Activated gamma-delta T cell treated with Interleukin-2 at 50 U/mL for 16 hours (primary cell): ENCODE measurements around the gene KLHL17.
"Not testable (repeated sequence)": the region's sequence is repeated elsewhere in the genome, so short reads cannot be mapped to it uniquely, and the experiment has no call there.

Experiments
- DNase-seq: peaks from one replicate; pipeline ENCODE4 v3.0.0-alpha.2; 2020

The KLHL17 gene

DNA sequence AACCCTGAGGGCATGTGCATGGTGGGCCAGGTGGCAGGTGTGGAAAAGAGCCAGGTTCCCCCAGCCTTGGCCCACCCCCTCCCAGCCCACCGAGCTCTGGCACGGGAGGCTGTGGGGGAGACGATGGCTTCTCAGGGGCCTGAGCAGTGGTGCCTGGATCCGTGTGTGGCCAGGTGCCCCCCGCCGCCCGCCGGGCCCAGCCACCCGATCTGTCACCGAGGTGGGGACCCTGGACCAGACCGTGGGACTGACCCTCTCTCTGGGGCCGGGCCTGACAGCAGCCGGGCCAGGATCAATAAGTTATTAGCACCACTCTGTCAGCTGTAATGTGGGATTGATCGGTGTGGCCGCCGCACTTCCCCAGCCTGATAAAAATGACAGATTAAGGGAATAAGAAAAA is 22.9 kb upstream of the KLHL17 start:
- DNase-seq, result no peak

DNA sequence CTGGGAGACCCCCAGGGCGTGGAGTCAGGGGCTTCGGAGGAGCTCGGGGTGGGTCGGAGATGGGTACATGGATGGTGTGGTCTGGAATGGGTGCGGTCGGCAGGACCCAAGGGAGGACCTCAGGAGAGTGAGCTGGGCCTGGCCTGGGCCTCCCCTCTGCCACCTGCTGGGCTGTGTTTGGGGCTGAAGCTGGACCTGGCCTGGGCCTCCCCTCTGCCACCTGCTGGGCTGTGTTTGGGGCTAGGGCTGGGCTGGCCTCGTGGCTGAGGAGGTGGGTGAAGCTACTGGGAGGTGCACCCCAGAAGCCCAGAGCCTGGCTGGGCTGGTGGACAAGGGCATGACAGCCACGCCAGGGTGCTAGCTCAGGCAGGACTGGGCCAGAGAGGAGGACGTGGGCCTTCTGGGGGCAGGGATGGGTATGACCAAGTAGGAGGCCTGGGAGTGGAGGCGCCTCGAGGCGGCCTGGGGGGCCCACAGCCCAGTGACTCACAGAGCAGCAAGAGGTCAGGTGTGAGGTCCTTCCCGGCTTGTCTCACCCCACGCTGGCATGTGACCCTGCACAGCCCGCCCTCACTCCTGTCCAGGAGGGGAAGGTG is 22.2 kb upstream of the KLHL17 start:
- DNase-seq, result no peak

DNA sequence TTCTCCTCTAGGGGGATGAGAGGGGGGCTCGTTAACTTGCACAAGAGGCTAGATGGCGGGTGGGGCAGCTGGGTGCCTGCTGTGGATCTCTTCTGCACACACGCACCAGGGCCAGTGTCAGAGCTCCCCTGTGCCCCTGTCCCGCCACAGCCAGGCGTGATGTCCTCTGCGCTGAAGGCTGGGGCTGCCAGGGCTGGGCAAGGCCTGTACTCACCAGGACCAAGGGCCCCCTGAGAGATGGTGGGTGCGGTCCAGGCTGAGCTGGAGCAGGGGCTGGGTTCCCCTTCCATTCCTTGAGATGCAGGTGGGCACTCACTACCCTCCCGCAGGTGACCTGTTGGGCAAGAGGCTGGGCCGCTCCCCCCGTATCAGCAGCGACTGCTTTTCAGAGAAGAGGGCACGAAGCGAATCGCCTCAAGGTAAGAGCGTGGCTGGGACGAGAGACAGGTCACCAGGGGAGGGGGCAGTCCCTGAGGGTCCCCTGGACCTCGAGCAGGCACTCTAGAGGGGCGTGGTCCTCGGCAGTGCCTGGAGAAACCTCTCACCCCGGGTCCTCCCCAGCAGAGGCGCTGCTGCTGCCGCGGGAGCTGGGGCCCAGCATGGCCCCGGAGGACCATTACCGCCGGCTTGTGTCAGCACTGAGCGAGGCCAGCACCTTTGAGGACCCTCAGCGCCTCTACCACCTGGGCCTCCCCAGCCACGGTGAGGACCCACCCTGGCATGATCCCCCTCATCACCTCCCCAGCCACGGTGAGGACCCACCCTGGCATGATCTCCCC is 21.5 kb upstream of the KLHL17 start:
- no peak for DNase-seq

DNA sequence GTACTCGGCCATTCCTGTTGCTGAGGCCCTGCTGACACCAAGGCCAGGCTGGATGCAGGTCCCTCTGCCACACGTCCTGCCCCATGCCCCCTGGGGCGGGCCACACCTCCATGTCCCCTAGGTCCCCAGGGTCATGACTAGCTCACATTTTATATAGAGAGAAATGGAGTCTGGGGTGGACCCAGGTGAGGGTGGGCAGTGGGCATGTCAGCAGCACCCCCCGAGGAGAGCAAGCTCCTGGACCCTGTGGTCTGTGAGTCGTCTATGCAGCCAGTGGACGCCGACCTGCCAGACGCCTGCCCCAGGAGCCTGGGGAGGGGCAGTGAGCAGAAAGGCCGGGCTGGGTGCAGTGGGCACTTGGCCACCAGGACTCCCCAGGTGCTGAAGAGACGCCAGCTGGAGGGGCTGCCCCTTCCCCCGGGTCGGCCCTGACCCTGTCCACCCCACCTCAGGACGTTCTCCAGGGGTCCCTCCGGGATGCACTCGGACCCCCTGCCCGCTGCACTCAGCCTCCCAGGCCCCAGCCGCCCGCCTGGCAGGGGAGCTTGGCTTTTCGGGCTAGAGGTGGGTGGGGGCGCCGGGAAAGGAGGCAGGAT is 20.8 kb upstream of the KLHL17 start:
- no peak for DNase-seq

DNA sequence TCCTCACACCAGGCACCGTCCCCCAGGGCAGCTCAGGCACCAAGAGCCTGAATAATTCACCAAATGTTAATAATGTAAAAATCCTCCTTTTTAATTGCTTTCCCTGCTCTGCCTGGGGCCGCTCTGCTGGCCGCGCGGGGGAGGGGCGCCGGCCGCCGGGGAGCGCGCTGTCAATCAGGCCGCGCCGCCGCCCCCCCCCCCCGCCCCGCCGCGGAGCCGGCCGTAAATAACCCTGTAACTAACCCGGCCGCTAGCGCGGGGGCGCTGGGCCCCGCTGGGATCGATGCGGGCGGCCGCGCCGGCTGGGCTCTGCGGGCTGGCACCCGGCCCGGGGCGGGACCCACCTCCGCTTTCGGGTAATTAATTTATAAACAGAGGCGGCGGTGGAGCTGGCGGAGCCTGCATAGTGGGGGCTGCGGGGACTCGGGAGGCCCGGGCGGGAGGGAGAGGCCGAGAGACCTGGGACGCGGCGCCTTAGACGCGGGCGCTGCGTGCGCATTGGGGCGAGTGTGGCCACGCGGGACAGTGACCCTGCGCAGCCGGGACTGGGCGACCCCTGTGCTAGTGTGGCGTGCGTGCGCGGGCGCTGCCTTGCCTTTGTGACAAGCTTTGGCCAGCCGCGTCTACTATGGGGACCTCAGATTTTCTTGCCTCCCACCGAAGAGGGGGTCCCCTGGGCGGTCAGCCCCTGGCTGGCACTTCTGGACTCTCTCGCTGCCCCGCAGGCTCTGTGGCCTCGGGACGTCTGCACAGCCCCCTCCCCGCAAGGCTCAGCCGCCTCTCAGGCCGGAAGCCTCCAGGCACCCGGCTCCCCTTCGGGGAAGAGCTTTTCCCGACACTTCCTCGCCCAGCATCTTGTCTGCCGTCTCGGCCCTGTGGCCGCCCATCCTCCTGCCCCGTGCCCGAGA is 20.0 kb upstream of the KLHL17 start:
- DNase-seq, result no peak

DNA sequence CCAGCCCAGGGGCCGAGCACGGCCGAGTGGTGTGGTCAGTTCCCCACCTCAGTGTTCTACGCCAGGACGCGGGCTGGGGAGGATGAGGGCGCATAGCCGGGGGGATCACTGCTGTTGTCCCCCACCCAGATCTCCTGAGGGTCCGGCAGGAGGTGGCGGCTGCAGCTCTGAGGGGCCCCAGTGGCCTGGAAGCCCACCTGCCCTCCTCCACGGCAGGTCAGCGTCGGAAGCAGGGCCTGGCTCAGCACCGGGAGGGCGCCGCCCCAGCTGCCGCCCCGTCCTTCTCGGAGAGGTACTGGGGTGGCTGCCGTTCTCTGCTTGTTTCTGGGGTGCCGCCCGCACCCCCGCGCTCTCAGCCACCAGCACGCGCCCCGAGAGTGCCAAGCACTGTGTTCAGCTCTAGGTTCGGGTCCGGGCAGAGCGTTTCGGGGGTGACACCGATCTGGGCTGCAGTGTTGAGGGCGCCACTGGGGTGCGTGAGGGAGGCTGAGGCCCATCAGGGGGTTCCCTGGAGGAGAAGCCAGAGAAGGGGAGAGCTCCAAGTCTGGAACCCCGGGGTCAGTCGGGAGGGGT is 19.3 kb upstream of the KLHL17 start:
- DNase-seq, result no peak

DNA sequence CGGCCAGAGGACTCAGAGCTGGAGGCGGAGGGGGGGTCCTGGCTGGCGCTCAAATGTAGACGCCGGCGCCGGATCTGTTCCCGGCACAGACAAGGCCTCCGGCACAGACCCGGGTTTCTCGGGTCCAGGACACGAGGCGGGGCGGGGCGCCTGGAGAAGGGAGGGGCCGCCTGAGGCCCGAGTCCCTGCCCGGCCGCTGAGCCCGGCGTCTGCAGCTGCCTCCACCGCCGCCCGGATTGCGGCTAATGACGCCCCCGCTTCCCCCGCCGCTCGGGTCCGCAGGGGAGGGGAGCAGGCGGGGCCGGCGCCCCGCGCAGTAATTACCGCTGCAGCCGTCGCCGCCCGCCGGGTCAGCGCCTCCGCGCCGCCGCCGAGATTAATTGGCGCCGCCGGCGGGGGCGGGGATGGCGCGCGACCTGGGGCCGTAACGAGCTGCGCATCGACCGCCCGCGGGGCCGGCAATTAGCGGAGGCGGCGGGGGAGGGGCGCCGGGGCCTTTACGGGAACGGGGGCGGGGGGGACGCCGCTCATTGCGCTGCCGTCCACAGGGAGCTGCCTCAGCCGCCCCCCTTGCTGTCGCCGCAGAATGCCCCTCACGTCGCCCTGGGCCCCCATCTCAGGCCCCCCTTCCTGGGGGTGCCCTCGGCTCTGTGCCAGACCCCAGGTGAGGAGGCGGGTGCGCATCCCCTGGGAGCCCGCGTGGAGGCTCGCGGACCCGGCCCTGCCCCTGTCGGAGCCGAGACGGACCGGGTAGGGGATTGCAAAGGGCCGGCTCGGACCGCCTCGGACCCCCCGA is 18.6 kb upstream of the KLHL17 start:
- DNase-seq, result no peak

DNA sequence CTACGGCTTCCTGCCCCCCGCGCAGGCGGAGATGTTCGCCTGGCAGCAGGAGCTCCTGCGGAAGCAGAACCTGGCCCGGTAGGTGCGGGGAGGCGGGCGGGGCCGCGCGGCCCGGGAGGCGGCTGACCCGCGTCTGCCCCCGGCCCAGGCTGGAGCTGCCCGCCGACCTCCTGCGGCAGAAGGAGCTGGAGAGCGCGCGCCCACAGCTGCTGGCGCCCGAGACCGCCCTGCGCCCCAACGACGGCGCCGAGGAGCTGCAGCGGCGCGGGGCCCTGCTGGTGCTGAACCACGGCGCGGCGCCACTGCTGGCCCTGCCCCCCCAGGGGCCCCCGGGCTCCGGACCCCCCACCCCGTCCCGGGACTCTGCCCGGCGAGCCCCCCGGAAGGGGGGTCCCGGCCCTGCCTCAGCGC is 18.0 kb upstream of the KLHL17 start:
- DNase-seq, result no peak

DNA sequence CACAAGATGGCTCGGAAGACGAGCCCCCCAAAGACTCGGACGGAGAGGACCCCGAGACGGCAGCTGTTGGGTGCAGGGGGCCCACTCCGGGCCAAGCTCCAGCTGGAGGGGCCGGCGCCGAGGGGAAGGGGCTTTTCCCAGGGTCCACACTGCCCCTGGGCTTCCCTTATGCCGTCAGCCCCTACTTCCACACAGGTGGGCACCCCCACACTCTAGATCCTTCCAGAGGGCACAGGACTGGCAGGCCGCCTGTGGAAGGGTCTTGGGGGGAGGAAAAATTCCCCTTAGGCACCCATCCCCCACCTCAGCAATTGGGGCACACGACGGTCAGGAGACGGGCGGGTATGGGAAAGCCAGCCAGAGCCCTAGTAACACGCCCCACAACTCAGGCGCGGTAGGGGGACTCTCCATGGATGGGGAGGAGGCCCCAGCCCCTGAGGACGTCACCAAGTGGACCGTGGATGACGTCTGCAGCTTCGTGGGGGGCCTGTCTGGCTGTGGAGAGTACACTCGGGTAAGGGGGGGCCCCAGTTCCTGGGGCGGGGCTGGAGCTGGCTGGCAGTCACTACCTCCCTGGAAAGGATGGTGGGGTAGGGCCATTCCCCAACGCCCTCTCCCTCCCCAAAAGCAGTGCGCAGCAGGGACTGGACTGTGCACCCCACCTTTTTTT is 17.4 kb upstream of the KLHL17 start:
- DNase-seq, result no peak

DNA sequence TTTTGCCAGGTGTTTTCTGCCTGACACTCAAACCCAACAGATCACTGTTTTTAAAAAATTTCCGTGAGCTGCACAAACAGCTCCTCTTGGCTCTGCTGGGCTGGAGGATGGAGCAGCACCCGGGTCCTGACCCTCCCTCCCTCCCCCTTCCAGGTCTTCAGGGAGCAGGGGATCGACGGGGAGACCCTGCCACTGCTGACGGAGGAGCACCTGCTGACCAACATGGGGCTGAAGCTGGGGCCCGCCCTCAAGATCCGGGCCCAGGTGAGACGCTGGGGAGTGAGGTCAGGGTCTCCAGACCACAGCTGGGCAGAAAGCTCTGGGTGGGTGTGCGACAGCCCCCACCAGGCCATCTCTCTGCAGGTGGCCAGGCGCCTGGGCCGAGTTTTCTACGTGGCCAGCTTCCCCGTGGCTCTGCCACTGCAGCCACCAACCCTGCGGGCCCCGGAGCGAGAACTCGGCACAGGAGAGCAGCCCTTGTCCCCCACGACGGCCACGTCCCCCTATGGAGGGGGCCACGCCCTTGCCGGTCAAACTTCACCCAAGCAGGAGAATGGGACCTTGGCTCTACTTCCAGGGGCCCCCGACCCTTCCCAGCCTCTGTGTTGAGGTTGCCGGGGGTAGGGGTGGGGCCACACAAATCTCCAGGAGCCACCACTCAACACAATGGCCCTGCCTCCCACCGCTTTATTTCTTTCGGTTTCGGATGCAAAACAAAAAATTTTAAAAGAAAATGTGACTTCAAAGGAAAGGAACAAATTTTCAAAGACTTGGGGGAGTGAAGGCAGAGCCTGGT is 16.6 kb upstream of the KLHL17 start:
- DNase-seq, result no peak

DNA sequence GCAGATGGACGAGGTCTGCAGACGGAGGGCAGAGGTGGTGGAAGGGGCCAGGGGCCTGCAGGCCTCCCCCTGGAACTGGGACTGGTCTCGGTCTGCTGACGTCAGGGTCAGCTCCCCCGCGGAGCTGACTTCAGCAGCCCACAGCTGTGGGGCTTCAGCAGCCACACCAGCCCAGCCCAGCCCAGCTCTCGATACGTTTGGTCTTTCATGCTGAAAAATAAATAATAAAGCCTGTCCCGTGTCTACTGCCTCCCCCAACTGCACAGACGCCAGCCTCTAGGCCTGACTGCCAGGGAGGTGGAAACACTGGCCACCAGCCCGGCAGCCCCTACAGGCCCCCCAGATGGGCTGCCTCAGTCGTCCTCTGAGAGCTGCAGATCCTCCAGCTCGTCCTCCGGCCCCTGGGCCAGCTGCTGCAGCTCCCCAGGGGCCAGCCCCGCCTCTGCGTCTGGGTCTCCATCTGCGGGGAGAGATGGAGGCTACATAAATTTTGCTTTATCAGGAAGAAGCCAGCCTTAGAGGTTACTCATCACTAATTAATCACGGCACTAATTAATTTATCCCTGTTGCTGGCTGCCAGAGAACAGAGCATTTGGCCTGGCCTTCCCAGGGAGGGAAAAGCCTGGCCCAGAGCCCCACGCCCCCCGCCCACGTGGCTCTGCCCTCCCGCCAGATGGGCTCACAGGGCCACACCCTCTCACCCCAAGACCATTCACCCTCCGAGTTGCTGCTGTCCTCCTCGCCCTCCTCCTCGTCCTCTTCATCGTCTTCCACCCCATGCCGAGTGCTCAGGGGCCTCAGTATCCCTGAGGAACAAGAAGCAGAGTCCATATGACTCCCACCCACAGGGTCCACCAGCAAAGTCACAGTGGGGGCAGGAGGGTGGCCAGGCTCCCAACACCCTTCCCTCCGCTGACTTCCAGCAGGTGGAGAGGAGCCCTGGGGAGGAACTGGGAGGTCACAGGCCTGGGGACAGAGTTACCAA is 15.8 kb upstream of the KLHL17 start:
- DNase-seq, result no peak

DNA sequence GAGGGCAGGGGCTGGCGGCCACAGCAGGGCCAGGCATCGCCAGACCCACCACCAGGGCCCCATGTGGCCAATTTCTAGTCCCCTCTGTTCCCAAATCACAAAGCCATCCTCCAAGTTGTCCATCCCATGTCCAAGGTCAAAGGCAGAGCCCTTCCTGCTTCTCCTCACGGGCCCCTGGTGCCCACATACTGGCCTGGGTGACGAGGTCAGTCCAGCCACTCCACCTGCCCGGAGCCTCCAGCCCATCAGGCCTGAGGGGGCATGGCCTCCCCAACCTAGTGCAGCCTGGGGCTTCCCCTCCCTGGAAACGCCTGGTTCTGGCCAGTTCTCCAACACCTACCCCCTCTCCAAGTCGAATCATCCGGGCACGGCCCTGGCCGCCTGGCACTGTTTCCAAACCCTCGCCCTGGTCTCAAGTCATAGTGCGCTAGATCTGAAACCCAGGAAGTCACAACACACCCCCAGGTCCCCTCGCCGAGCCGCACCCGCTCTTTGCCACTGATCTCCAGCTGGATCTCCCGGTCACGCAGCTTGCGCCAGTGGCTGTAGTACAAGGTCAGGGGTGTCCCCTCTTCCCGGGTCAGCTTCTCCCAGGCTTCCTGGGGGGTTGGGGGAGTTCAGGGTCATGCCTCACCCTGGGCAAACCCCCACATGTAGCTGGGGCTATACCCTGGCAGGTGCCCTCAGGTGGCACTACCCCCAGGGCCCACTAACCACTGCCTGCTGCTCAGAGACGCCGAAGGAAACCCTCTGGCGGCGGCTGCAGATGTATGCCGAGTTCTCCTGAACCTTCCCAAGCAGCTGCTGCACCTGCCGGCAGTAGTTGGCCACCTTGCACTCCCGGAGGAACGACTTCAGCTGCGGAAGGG is 14.5 kb upstream of the KLHL17 start:
- DNase-seq, result no peak

DNA sequence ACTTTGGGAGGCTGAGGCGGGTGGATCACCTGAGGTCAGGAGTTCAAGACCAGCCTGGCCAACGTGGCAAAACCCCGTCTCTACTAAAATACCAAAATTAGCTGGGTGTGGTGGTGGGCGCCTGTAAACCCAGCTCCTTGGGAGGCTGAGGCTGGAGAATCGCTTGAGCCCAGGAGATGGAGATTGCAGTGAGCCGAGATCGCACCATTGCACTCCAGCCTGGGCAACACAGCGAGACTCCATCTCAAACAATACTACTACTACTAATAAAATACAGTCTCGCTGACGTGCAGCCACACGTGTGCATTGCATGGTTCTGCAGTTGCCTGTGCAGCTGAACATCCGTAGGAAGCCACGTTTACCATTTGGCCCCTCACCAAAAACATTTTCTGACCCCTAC is 13.6 kb upstream of the KLHL17 start:
- DNase-seq, result not testable (repeated sequence)

DNA sequence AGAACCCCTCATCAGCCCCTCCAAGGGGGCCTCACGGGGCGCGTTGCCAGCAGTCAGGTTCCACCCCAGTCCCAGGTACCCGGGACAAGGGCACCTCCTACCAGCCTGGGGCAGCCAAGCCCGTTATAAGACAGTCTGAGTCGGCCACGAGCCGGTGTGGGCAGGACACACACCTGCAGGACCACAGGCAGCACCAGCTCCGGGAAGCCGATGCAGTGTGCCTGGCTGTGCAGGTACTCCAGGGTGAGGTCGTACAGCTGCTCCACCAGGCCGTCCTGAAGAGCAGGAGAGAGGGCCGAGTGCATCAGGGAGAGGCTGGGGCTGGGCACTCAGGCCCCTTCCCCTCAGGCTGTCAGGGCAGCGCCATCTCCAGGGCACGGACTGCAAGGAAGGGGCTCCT is 12.4 kb upstream of the KLHL17 start:
- no peak for DNase-seq

DNA sequence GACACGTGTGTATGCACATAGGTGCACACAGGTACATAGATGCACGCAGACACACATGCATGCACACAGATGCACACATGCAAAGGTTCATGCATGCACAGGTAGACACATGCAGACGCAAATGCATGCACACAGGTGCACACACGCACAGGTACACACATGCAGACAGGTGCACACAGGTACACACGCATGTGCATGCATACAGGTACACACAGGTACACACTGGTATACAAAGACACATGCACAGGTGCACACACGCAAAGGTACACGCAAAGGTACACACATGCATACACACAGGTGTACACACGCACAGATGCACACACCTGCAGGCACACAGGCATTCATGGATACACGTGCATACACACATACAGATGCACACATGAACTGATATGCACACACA is 10.1 kb upstream of the KLHL17 start:
- DNase-seq, result no peak

DNA sequence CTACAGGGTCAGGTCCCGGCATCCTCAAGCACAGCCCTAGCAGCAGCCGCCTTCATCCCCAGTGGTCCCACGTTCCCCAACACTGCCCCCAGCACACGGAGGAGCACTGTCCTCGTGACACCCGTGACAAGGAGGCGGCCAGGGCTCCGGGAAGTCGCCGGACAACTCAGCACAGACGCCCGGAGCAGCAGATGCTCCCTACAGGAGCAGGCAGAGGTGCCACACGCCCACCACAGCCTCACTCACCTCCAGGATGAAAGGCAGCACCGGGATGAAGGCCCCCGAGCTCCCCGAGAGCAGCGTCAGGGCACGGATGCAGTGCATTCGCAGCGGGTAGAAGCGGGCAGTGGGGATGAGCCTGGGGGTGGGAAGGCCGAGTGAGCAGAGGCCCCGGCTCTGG is 9.5 kb upstream of the KLHL17 start:
- DNase-seq, result no peak

DNA sequence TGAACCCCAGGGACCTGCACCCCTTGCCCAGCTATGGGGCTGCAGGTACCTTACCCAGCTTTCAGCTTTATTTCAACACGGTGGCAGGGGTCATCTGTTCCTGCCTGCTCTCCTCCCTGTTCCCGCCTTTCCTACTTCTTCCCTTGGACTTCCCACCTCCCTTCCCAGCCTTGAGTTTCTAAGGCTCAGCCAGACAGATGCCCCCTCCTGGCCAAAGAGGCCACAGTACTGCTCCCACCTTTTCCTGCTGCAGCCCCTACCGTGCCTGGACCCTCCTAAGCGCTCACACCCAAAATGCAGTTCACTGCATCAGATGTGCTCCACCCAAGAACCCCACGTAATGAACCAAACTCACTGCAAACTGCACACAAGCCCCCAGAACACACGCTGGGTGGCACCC is 9.0 kb upstream of the KLHL17 start:
- no peak for DNase-seq

DNA sequence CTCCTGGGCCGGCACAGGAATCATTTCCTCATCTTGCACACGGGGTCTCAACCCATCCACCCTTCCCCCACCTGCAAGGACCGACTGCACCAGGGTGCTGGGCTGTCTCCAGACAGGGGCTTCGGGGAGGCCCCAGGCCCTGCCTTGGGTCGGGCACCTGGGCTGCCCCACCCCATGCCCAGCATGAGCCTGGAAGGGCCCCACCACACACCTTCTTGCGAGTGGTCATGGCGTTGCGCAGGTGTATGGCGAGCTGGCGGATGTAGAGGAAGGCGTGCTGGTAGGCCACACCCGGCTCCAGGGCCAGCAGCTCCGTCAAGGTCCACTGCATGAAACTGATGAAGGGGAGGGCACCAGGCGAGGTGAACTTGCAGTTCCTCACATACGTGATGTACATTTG is 8.2 kb upstream of the KLHL17 start:
- DNase-seq, result no peak
